Peyer's patch (tissue), 4 donors: ENCODE data around the gene IPO11. TPM values are rescaled to one million over a fixed set of nuclear protein-coding genes. Genes with fewer than 3 reads are reported as not detected.

Experiments
- DNase-seq, 3 donors: peaks; one replicate each; pipeline ENCODE4 v3.0.0-alpha.2; 2017 to 2019
- H3K27ac ChIP-seq, 4 donors: fragments of 200-600 bp; sonication (generic); one replicate each; pipeline ENCODE4 v1.5.1; 2016 to 2019
- H3K27me3 ChIP-seq, 2 donors: fragments of 200-600 bp; sonication (generic); one replicate each; pipeline ENCODE4 v1.5.1; 2019
- H3K36me3 ChIP-seq, 3 donors: fragments of 200-600 bp; sonication (generic); one replicate each; pipeline ENCODE4 v1.5.1; 2016 to 2019
- H3K4me1 ChIP-seq, 4 donors: fragments of 200-600 bp; sonication (generic); one replicate each; pipeline ENCODE4 v1.5.1; 2016 to 2019
- H3K4me3 ChIP-seq, 4 donors: fragments of 200-600 bp; sonication (generic); 1 replicate in 3 of 4; 2 replicates in 1 of 4; pipeline ENCODE4 v1.5.1; 2016 to 2019; ENCODE audit warnings: mild to moderate bottlenecking in 1 of 4
- H3K9me3 ChIP-seq, 4 donors: fragments of 200-600 bp; sonication (generic); one replicate each; pipeline ENCODE4 v1.5.1; 2016 to 2019; ENCODE audit warnings: mild to moderate bottlenecking in 1 of 4
- POLR2A ChIP-seq, 2 donors: fragments of 450-650 bp; IDR thresholded peaks; one replicate each; pipeline ENCODE4 v1.5.1; 2017; ENCODE audit warnings: antibody characterized with exemption in 2 of 2, mild to moderate bottlenecking in 2 of 2, moderate library complexity in 2 of 2
- total RNA-seq, 4 donors: library from RNA; depleted of rRNA; stranded (reverse); fragments of >200 nt; gene quantifications; one replicate each; pipeline ENCODE4 v1.1.0, GENCODE V29; 2016
- TF ChIP-seq, protein P1 (sequence below), 6 experiments: fragments of 450-650 bp in 4 of 6; fragments of 200-600 bp in 2 of 6; sonication (generic) in 1 of 6; IDR thresholded peaks; one replicate each; pipeline ENCODE4 v1.5.1; 2017 to 2019; ENCODE audit warnings: antibody characterized with exemption in 6 of 6, mild to moderate bottlenecking in 3 of 6, moderate library complexity in 1 of 6

Gene IPO11
- total RNA-seq, 4 donors from 2014 or later = 5.6 to 27.2 (median 13.1) TPM

- H3K36me3 ChIP-seq = peaks cover 0 to 56% (median 1%) of the 10 kb centered on the region in 3 donors
- no peak for TF ChIP-seq POLR2A (IDR thresholded peaks at IDR 0.05)
- TF ChIP-seq, protein P1, sequence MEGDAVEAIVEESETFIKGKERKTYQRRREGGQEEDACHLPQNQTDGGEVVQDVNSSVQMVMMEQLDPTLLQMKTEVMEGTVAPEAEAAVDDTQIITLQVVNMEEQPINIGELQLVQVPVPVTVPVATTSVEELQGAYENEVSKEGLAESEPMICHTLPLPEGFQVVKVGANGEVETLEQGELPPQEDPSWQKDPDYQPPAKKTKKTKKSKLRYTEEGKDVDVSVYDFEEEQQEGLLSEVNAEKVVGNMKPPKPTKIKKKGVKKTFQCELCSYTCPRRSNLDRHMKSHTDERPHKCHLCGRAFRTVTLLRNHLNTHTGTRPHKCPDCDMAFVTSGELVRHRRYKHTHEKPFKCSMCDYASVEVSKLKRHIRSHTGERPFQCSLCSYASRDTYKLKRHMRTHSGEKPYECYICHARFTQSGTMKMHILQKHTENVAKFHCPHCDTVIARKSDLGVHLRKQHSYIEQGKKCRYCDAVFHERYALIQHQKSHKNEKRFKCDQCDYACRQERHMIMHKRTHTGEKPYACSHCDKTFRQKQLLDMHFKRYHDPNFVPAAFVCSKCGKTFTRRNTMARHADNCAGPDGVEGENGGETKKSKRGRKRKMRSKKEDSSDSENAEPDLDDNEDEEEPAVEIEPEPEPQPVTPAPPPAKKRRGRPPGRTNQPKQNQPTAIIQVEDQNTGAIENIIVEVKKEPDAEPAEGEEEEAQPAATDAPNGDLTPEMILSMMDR (IDR thresholded peaks at IDR 0.05) = no peak
Observed at GRCh38 chr5:62374090-62374489, 38.5 kb upstream of the IPO11 start.

GRCh38 chr5:62375627-62376026, 36.9 kb upstream of the IPO11 start:
- Histone ChIP-seq H3K36me3 (peaks cover 0 to 72% (median 3%) of the 10 kb centered on the region in 3 donors), H3K4me3 (no peak overlapping the region), H3K4me1 (no peaks in the 10 kb centered on the region), H3K9me3 (no peaks in the 10 kb centered on the region), H3K27ac (no peak overlapping the region), H3K27me3 (no peaks in the 10 kb centered on the region)
- TF ChIP-seq, protein P1 (IDR thresholded peaks at IDR 0.05) = no peak
- no peak for TF ChIP-seq POLR2A (IDR thresholded peaks at IDR 0.05)
- no peak for DNase-seq

More at GRCh38 chr5:62374090-62374489, 38.5 kb upstream of the IPO11 start:
- no peak for DNase-seq
- H3K4me3 ChIP-seq = no peak overlapping the region
- H3K27me3 ChIP-seq = no peaks in the 10 kb centered on the region
- no peaks in the 10 kb centered on the region for H3K4me1 ChIP-seq
- H3K9me3 ChIP-seq = no peaks in the 10 kb centered on the region
- H3K27ac ChIP-seq = no peak overlapping the region

- H3K27me3 ChIP-seq = no peaks in the 10 kb centered on the region
- peaks cover 0 to 76% (median 3%) of the 10 kb centered on the region in 3 donors for H3K36me3 ChIP-seq
- H3K9me3 ChIP-seq = no peaks in the 10 kb centered on the region
- no peak overlapping the region for H3K4me3 ChIP-seq
- H3K27ac ChIP-seq = no peak overlapping the region
- H3K4me1 ChIP-seq = no peaks in the 10 kb centered on the region
- no peak for DNase-seq
- TF ChIP-seq POLR2A (IDR thresholded peaks at IDR 0.05) = no peak
- TF ChIP-seq, protein P1 (IDR thresholded peaks at IDR 0.05) = no peak
Observed at GRCh38 chr5:62376064-62376463, 36.5 kb upstream of the IPO11 start.

DNA sequence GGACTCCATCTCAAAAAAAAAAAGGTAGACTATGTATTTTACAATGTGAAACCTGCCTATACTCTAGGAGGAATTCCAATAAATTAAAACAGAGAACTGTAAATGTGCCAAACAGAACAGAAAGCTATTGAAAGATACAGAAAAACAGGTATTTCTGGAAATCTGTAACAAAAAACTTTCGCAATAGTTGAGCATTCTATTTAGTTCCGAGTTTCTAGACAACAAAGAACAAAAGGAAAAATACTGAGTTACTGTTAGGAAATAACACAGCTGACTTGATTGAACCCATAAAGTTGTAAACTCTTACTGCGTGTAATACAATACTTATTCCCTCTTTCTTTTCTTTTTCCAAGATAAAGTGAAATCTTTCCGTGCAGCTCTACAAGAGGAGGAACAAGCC, 27.4 kb upstream of the IPO11 start:
- TF ChIP-seq, protein P1 (IDR thresholded peaks at IDR 0.05) = no peak
- TF ChIP-seq POLR2A (IDR thresholded peaks at IDR 0.05) = no peak
- Histone ChIP-seq H3K36me3 (peaks cover 0 to 83% (median 0%) of the 10 kb centered on the region in 3 donors), H3K27ac (no peak overlapping the region), H3K9me3 (no peaks in the 10 kb centered on the region), H3K27me3 (no peaks in the 10 kb centered on the region), H3K4me3 (no peak overlapping the region), H3K4me1 (no peaks in the 10 kb centered on the region)
- no peak for DNase-seq

DNA sequence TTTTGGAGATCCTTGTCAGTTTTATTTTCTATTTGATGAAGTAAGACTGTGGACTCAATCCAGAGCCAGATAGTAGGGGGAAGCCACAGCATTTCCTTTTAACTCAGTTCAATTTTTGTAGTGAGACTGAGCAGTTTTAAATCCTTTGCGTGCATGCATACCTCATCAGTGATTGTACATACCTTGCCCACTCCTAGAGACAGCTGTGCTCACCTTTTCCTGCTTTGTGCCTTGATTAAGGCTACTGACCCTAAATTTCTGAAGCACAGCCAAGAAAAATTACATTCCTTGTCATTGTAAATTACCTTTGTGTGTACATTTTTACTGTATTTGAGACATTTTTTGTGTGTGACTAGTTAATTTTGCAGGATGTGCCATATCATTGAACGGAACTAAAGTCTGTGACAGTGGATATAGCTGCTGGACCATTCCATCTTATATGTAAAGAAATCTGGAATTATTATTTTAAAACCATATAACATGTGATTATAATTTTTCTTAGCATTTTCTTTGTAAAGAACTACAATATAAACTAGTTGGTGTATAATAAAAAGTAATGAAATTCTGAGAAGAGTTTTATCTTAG, 26.7 kb upstream of the IPO11 start:
- DNase-seq = no peak
- Histone ChIP-seq H3K36me3 (peaks cover 0 to 83% (median 0%) of the 10 kb centered on the region in 3 donors), H3K4me3 (no peak overlapping the region), H3K27me3 (no peaks in the 10 kb centered on the region), H3K9me3 (no peaks in the 10 kb centered on the region), H3K4me1 (no peaks in the 10 kb centered on the region), H3K27ac (no peak overlapping the region)
- TF ChIP-seq POLR2A (IDR thresholded peaks at IDR 0.05) = no peak
- TF ChIP-seq, protein P1 (IDR thresholded peaks at IDR 0.05) = no peak
